ENCODE data around the gene GPR65. TPM values are rescaled to one million over a fixed set of nuclear protein-coding genes. Genes with fewer than 3 reads are reported as not detected.
"Not testable (repeated sequence)": the region's sequence is repeated elsewhere in the genome, so short reads cannot be mapped to it uniquely, and the experiment has no call there.

Gene GPR65
- total and polyA plus RNA-seq, 7 experiments from 2014 or later = 7.6 to 18.6 (median 10.0) TPM

DNA sequence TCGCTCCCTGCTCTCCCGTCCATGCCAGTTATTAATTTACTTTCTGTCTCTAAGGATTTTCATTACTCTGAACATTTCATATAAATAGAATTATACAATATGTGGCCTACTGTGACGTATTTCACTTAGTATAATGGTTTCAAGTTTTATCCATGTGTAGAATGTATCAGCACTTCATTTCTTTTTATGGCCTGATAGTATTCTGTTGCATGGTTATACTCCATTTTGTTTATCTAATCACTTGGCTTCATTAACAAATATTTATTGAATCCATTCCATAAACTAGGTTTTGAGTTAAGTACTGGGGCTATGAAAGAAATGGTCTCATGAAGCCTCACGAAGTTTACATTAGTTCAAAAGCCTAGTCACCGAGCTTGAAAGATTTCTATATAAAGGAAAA lies 7.6 kb downstream of the GPR65 start:
- Mint-ChIP-seq H3K4me3 (peak overlapping the region in 6 of 10 donors; percentile 22 to 82 (median 34)), H3K27me3 (no peaks in the 10 kb centered on the region), H3K27ac (peak overlapping the region in 8 of 9 donors; percentile 11 to 81 (median 70)), H3K9me3 (no peaks in the 10 kb centered on the region), H3K4me1 (peaks cover 63 to 77% (median 74%) of the 10 kb centered on the region in 7 donors), H3K36me3 (peaks cover 7 to 55% (median 25%) of the 10 kb centered on the region in 5 donors)
- DNase-seq (no peak), ATAC-seq (no peak)
- ChIA-PET CTCF (interaction anchor here (0.7 to 1.2 kb wide), 2 partner anchors 86 to 156 kb away, joined by 3 read pairs; no protein-coding TSS in a partner anchor), POLR2A (interaction anchor here (1.1 to 2.4 kb wide), 2 partner anchors 18 to 20 kb away, joined by 3 to 7 read pairs; partner anchors contain the start of gene GALC)
- H3K4me3 ChIP-seq (ENCODE audit: low read length) = no peak overlapping the region
- H3K9me3 ChIP-seq (ENCODE audit: control insufficient read depth in 2 of 3, low read length in 3 of 3) = no peaks in the 10 kb centered on the region
- peaks cover 24 to 36% of the 10 kb centered on the region in 2 donors for H3K4me1 ChIP-seq (ENCODE audit: control insufficient read depth in 2 of 2, insufficient read depth in 2 of 2, low read length in 2 of 2)
- H3K36me3 ChIP-seq (ENCODE audit: control insufficient read depth in 2 of 3, insufficient read depth in 3 of 3, low read length in 3 of 3) = peaks cover 0 to 6% (median 0%) of the 10 kb centered on the region in 3 experiments
- H3K27me3 ChIP-seq (ENCODE audit: control insufficient read depth in 2 of 2, insufficient read depth in 2 of 2, low read length in 2 of 2) = no peaks in the 10 kb centered on the region
- H3K27ac ChIP-seq (ENCODE audit: low read depth, low read length) = no peak overlapping the region
- intact Hi-C loops (cut with micrococcal nuclease) = no loop called here

DNA sequence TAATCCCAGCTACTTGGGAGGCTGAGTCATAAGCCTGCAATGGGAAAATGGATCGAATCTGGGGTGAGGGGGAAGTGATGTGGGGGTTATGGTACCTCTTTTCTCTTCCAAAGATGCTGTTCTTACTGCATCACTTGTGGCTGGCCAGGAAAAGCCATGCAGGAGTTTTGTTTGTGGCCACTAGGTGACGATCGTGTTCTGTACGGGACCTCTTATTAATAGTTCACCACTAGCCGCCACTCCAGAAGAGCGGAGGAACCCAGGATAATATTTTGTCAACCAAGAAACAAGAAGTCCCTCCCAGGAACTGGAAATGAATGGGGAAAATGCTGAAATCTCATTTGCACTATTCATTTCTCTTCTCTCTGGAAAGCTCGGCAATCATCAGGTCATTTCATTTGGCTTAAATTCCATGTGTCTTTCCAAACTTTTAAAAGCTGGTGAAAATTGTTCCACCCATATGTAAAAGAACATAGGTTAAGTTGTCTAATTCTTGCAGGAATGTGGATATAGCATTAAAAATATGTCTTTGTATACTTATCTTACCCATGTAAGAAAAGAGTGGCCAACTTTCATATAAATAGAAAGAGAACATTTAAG lies 8.9 kb downstream of the GPR65 start:
- H3K9me3 ChIP-seq (ENCODE audit: control insufficient read depth in 2 of 3, low read length in 3 of 3) = no peaks in the 10 kb centered on the region
- H3K27ac ChIP-seq (ENCODE audit: low read depth, low read length) = no peak overlapping the region
- peak overlapping the region in 8 of 9 donors; percentile 31 to 91 (median 64) for H3K27ac Mint-ChIP-seq
- peaks cover 56 to 73% (median 69%) of the 10 kb centered on the region in 7 donors for H3K4me1 Mint-ChIP-seq
- peak overlapping the region in 5 of 10 donors; percentile 19 to 52 (median 24) for H3K4me3 Mint-ChIP-seq
- DNase-seq (no peak), ATAC-seq (peak; percentile 88)
- H3K36me3 ChIP-seq (ENCODE audit: control insufficient read depth in 2 of 3, insufficient read depth in 3 of 3, low read length in 3 of 3) = peaks cover 0 to 6% (median 0%) of the 10 kb centered on the region in 3 experiments
- POLR2A ChIA-PET = interaction anchor here (1.2 to 4.4 kb wide), 5 partner anchors 9 to 20 kb away, joined by 3 to 19 read pairs (median 5); partner anchors contain the start of genes GALC and GPR65
- H3K4me3 ChIP-seq (ENCODE audit: low read length) = no peak overlapping the region
- no peaks in the 10 kb centered on the region for H3K27me3 Mint-ChIP-seq
- peaks cover 13 to 54% (median 34%) of the 10 kb centered on the region in 5 donors for H3K36me3 Mint-ChIP-seq
- no peaks in the 10 kb centered on the region for H3K9me3 Mint-ChIP-seq
- CTCF ChIA-PET = interaction anchor here (0.7 to 2.9 kb wide), 3 partner anchors 19 to 155 kb away, joined by 3 to 15 read pairs (median 3); no protein-coding TSS in a partner anchor
- peaks cover 14 to 27% of the 10 kb centered on the region in 2 donors for H3K4me1 ChIP-seq (ENCODE audit: control insufficient read depth in 2 of 2, insufficient read depth in 2 of 2, low read length in 2 of 2)
- no peaks in the 10 kb centered on the region for H3K27me3 ChIP-seq (ENCODE audit: control insufficient read depth in 2 of 2, insufficient read depth in 2 of 2, low read length in 2 of 2)
- intact Hi-C loops (cut with micrococcal nuclease) = loop anchor here (1.0 kb wide), 2 partner anchors 8 to 154 kb away; no protein-coding TSS in a partner anchor

DNA sequence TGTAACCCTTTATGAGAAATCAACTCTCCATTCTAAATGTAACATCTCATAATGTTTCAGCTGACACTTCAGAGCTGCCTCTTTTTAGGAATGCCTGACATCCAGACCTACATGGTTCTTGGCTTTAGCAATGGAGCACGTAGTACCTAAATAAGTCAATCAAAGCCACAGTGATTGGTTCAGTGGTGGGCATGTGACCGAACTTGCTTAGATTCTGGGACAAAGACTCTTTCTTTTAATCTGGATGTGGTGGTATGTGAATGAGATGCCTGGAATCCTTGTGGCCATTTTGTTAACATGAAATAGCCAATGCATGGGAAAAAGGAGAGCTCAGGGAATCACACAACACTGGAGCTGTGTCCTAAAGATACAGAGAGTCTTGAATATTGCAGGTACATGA lies 11.8 kb downstream of the GPR65 start:
- no peaks in the 10 kb centered on the region for H3K27me3 ChIP-seq (ENCODE audit: control insufficient read depth in 2 of 2, insufficient read depth in 2 of 2, low read length in 2 of 2)
- no peak overlapping the region for H3K27ac ChIP-seq (ENCODE audit: low read depth, low read length)
- POLR2A ChIA-PET = interaction anchor here (1.0 to 4.4 kb wide), 3 partner anchors 11 to 24 kb away, joined by 6 to 19 read pairs (median 7); partner anchors contain the start of genes GALC and GPR65
- H3K27me3 Mint-ChIP-seq = no peaks in the 10 kb centered on the region
- DNase-seq (no peak), ATAC-seq (no peak)
- H3K36me3 ChIP-seq (ENCODE audit: control insufficient read depth in 2 of 3, insufficient read depth in 3 of 3, low read length in 3 of 3) = no peaks in the 10 kb centered on the region
- peak overlapping the region in 3 of 9 donors; percentile 9 to 78 (median 71) for H3K27ac Mint-ChIP-seq
- peaks cover 6 to 49% (median 29%) of the 10 kb centered on the region in 5 donors for H3K36me3 Mint-ChIP-seq
- H3K4me3 Mint-ChIP-seq = no peak overlapping the region
- intact Hi-C loops (cut with micrococcal nuclease) = no loop called here
- CTCF ChIA-PET = interaction anchor here (0.8 to 1.9 kb wide), 3 partner anchors 10 to 70 kb away, joined by 3 to 4 read pairs (median 3); no protein-coding TSS in a partner anchor
- peaks cover 6 to 9% of the 10 kb centered on the region in 2 donors for H3K4me1 ChIP-seq (ENCODE audit: control insufficient read depth in 2 of 2, insufficient read depth in 2 of 2, low read length in 2 of 2)
- H3K9me3 Mint-ChIP-seq = peaks cover 0 to 7% (median 0%) of the 10 kb centered on the region in 11 donors
- H3K4me3 ChIP-seq (ENCODE audit: low read length) = no peak overlapping the region
- H3K9me3 ChIP-seq (ENCODE audit: control insufficient read depth in 2 of 3, low read length in 3 of 3) = no peaks in the 10 kb centered on the region
- peaks cover 46 to 67% (median 59%) of the 10 kb centered on the region in 7 donors for H3K4me1 Mint-ChIP-seq

DNA sequence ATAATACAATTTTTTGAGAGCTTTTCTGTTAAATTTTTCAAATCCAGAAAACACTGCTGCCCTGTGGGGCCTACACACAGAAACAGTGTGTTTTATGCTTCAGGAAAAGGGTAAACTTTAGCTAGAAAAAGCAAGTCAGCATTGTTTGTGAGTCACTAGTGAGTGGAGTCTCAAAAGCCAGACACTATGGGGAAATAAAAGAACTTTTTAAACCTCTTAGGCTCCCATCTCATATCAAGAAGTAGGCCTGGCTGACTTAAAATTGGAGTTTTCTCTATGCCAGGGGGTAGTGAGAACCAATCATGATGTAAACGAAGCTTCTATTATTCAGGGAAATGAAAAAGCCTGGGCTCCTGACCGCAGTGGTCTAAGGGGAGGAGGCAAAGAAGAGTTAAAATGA lies 12.6 kb downstream of the GPR65 start:
- peaks cover 38 to 60% (median 57%) of the 10 kb centered on the region in 7 donors for H3K4me1 Mint-ChIP-seq
- no peak for ATAC-seq
- peak overlapping the region in 4 of 9 donors; percentile 12 to 71 (median 16) for H3K27ac Mint-ChIP-seq
- peaks cover 6 to 56% (median 28%) of the 10 kb centered on the region in 5 donors for H3K36me3 Mint-ChIP-seq
- H3K27me3 Mint-ChIP-seq = no peaks in the 10 kb centered on the region
- Histone ChIP-seq H3K4me1 (ENCODE audit: control insufficient read depth in 2 of 2, insufficient read depth in 2 of 2, low read length in 2 of 2) (peaks cover 3 to 6% of the 10 kb centered on the region in 2 donors), H3K9me3 (ENCODE audit: control insufficient read depth in 2 of 3, low read length in 3 of 3) (no peaks in the 10 kb centered on the region), H3K4me3 (ENCODE audit: low read length) (no peak overlapping the region), H3K27me3 (ENCODE audit: control insufficient read depth in 2 of 2, insufficient read depth in 2 of 2, low read length in 2 of 2) (no peaks in the 10 kb centered on the region), H3K36me3 (ENCODE audit: control insufficient read depth in 2 of 3, insufficient read depth in 3 of 3, low read length in 3 of 3) (no peaks in the 10 kb centered on the region), H3K27ac (ENCODE audit: low read depth, low read length) (no peak overlapping the region)
- intact Hi-C loops (cut with micrococcal nuclease) = no loop called here
- H3K9me3 Mint-ChIP-seq = peaks cover 0 to 7% (median 0%) of the 10 kb centered on the region in 11 donors
- DNase-seq = no peak
- ChIA-PET CTCF (interaction anchor here (1.5 to 1.9 kb wide), 2 partner anchors 11 to 71 kb away, joined by 3 to 4 read pairs; no protein-coding TSS in a partner anchor), POLR2A (interaction anchor here (0.6 to 4.4 kb wide), 4 partner anchors 12 to 280 kb away, joined by 3 to 19 read pairs (median 6); partner anchors contain the start of genes GALC and GPR65)
- no peak overlapping the region for H3K4me3 Mint-ChIP-seq

DNA sequence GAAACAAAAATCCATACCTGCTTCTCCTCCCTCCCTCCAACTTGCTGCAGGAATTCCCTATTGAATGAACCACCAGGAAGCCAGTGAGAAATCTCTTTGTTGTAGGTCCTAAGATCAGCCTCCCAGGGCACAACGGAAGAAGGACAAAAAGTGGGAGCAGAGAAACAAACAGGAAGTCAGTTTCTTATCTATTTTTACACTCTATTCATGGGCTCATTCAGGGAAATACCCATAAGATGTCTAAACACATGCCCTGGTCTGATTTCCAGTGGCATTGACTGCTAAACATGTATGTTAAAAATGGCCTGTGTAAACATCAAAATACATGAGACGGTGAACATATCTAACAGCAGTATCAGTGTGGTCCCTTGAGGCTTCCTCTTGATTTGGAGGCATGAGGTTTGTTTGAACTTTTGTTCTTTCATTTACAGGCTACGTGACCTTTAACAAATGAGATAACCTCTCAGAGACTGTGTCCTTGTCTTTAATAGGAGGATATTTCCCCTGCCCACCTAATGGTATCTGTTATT lies 18.8 kb downstream of the GPR65 start:
- H3K4me3 ChIP-seq (ENCODE audit: low read length) = no peak overlapping the region
- Mint-ChIP-seq H3K27me3 (no peaks in the 10 kb centered on the region), H3K36me3 (peaks cover 0 to 49% (median 5%) of the 10 kb centered on the region in 5 donors), H3K27ac (peak overlapping the region; percentile 24 to 89 (median 69)), H3K9me3 (peaks cover 0 to 7% (median 0%) of the 10 kb centered on the region in 11 donors), H3K4me1 (peaks cover 49 to 84% (median 73%) of the 10 kb centered on the region in 7 donors), H3K4me3 (peak overlapping the region in 6 of 10 donors; percentile 6 to 41 (median 18))
- H3K4me1 ChIP-seq (ENCODE audit: control insufficient read depth in 2 of 2, insufficient read depth in 2 of 2, low read length in 2 of 2) = peaks cover 38 to 43% of the 10 kb centered on the region in 2 donors
- DNase-seq (peak in 4 of 9 donors; percentile 2 to 25 (median 17)), ATAC-seq (peak; percentile 69)
- ChIA-PET CTCF (no interaction called here), POLR2A (no interaction called here)
- no peaks in the 10 kb centered on the region for H3K36me3 ChIP-seq (ENCODE audit: control insufficient read depth in 2 of 3, insufficient read depth in 3 of 3, low read length in 3 of 3)
- intact Hi-C loops (cut with micrococcal nuclease) = loop anchor here (1.0 to 2.0 kb wide), 3 partner anchors 17 to 31 kb away; partner anchors contain the start of gene GALC (in 2 of the 2)
- H3K27ac ChIP-seq (ENCODE audit: low read depth, low read length) = no peak overlapping the region
- H3K9me3 ChIP-seq (ENCODE audit: control insufficient read depth in 2 of 3, low read length in 3 of 3) = no peaks in the 10 kb centered on the region
- H3K27me3 ChIP-seq (ENCODE audit: control insufficient read depth in 2 of 2, insufficient read depth in 2 of 2, low read length in 2 of 2) = no peaks in the 10 kb centered on the region

DNA sequence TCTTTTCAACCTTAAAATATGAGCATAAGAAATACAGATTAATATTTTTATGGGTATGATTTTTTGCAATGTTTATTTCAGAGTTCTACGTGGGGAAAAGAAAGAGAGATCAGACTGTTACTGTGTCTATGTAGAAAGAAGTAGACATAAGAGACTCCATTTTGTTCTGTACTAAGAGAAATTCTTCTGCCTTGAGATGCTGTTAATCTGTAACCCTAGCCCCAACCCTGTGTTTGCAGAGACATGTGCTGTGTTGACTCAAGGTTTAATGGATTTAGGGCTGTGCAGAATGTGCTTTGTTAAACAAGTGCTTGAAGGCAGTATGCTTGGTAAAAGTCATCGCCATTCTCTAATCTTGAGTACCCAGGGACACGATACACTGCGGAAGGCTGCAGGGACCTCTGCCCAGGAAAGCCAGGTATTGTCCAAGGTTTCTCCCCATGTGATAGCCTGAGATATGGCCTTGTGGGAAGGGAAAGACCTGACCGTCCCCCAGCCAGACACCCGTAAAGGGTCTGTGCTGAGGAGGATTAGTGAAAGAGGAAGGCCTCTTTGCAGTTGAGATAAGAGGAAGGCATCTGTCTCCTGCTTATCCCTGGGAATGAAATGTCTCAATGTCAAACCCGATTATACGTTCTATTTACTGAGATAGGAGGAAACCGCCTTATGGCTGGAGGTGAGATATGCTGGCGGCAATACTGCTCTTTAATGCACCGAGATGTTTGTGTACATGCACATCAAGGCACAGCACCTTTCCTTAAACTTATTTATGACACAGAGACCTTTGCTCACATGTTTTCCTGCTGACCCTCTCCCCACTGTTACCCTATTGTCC lies 19.5 kb downstream of the GPR65 start:
- H3K36me3 Mint-ChIP-seq = peaks cover 0 to 53% (median 5%) of the 10 kb centered on the region in 5 donors
- POLR2A ChIA-PET; H3K27ac ChIP-seq (ENCODE audit: low read depth, low read length): not testable (repeated sequence)

More for the DNA sequence above, 19.5 kb downstream of the GPR65 start:
- intact Hi-C loops (cut with micrococcal nuclease) = loop anchor here in 1 of 2 donors (2.0 kb wide), 1 partner anchor 32 kb away; the partner anchor contains the start of gene GALC
- H3K27me3 Mint-ChIP-seq; H3K9me3 ChIP-seq (ENCODE audit: control insufficient read depth in 2 of 3, low read length in 3 of 3); H3K27me3 ChIP-seq (ENCODE audit: control insufficient read depth in 2 of 2, insufficient read depth in 2 of 2, low read length in 2 of 2); H3K4me3 ChIP-seq (ENCODE audit: low read length); H3K36me3 ChIP-seq (ENCODE audit: control insufficient read depth in 2 of 3, insufficient read depth in 3 of 3, low read length in 3 of 3); DNase-seq; H3K9me3 Mint-ChIP-seq; ATAC-seq; CTCF ChIA-PET: not testable (repeated sequence)
- H3K4me1 ChIP-seq (ENCODE audit: control insufficient read depth in 2 of 2, insufficient read depth in 2 of 2, low read length in 2 of 2) = peaks cover 38 to 43% of the 10 kb centered on the region in 2 donors
- Mint-ChIP-seq H3K4me3 (peak overlapping the region in 4 of 10 donors; percentile 10 to 27 (median 18)), H3K27ac (peak overlapping the region; percentile 19 to 89 (median 69)), H3K4me1 (peaks cover 54 to 88% (median 72%) of the 10 kb centered on the region in 7 donors)

All from naive thymus-derived CD4-positive, alpha-beta T cell (primary cell).